ENCODE results near the gene SNX25. TPM values are rescaled to one million over a fixed set of nuclear protein-coding genes. Genes with fewer than 3 reads are reported as not detected.

The SNX25 gene
- total RNA-seq, 4 donors from 2014 or later: 36.9 to 71.3 (median 42.7) TPM

GRCh38 chr4:185211641-185212040 is 2.2 kb downstream of the SNX25 start:
- no peak for TF ChIP-seq POLR2A (IDR thresholded peaks at IDR 0.05)
- TF ChIP-seq CTCF (IDR thresholded peaks at IDR 0.05): no peak
- Histone ChIP-seq H3K27me3 (no peaks in the 10 kb centered on the region), H3K9me3 (no peaks in the 10 kb centered on the region), H3K27ac (no peak overlapping the region), H3K4me3 (replicated peaks in 1 of 3) (no peak overlapping the region), H3K36me3 (no peaks in the 10 kb centered on the region), H3K4me1 (peaks cover 26 to 31% of the 10 kb centered on the region in 2 donors)
- no peak for DNase-seq
- 81 to 88% methylated on average over 2 of the region's 2 CpGs for WGBS, 2 donors
- intact Hi-C loops (cut with DNase I): loop anchor here (5.0 to 10.0 kb wide), 2 partner anchors 73 to 186 kb away; partner anchors contain the start of genes ANKRD37 and LRP2BP

DNA sequence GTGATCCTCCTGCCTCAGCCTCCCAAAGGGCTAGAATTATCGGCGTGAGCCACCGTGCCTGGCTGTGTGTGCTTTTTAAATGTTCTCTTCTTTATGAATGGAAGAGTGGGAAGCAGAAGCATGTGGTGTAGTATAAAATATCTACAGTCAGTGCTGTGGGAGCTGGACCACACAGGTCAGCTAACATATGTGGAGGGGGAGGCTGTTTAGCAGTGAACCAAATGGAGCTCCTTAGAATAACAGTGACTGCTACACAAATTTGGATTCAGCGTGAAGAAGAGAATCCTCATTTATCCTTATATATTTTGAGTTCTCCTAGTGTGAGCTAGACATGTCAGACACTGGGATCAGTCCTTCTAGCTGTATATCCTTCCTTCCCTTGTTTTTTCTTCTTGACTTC is 3.2 kb downstream of the SNX25 start:
- TF ChIP-seq CTCF (IDR thresholded peaks at IDR 0.05) (no peak), POLR2A (IDR thresholded peaks at IDR 0.05) (no peak)
- Histone ChIP-seq H3K27ac (no peak overlapping the region), H3K4me1 (peaks cover 26 to 31% of the 10 kb centered on the region in 2 donors), H3K9me3 (no peaks in the 10 kb centered on the region), H3K36me3 (no peaks in the 10 kb centered on the region), H3K27me3 (no peaks in the 10 kb centered on the region), H3K4me3 (replicated peaks in 1 of 3) (no peak overlapping the region)
- intact Hi-C loops (cut with DNase I): loop anchor here (5.0 to 10.0 kb wide), 2 partner anchors 72 to 185 kb away; partner anchors contain the start of genes ANKRD37 and LRP2BP
- 96 to 97% methylated on average over 4 of the region's 4 CpGs for WGBS, 2 donors
- DNase-seq: no peak

- no peaks in the 10 kb centered on the region for H3K27me3 ChIP-seq
- peaks cover 26% of the 10 kb centered on the region in 2 donors for H3K4me1 ChIP-seq
- 87 to 89% methylated on average over 4 of the region's 4 CpGs for WGBS, 2 donors
- DNase-seq: no peak
- H3K9me3 ChIP-seq: no peaks in the 10 kb centered on the region
- no peak overlapping the region for H3K4me3 ChIP-seq (replicated peaks in 1 of 3)
- intact Hi-C loops (cut with DNase I): loop anchor here (5.0 to 10.0 kb wide), 2 partner anchors 71 to 183 kb away; partner anchors contain the start of genes ANKRD37 and LRP2BP
- TF ChIP-seq CTCF (IDR thresholded peaks at IDR 0.05) (no peak), POLR2A (IDR thresholded peaks at IDR 0.05) (no peak)
- H3K36me3 ChIP-seq: no peaks in the 10 kb centered on the region
- no peak overlapping the region for H3K27ac ChIP-seq
Observed at GRCh38 chr4:185213877-185214276, 4.5 kb downstream of the SNX25 start.

DNA sequence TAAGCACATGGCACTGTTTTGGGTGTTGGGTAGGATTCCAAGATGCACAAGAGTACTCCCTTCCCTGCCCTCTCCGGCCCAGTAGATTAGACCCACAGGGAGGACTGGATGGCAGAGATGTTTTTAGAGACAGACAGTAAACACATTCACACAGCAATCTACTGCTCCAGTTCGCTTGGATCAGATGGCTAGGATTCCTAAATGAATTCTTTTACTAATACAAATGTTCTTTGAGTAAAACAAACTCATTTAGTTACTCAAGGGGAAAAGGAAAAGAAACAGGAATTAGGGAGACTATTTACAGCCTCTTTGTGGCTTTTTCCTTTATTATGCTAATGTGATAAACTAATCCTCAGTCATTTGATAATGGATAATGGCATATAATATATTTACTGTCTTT is 5.9 kb downstream of the SNX25 start:
- TF ChIP-seq CTCF (IDR thresholded peaks at IDR 0.05) (no peak), POLR2A (IDR thresholded peaks at IDR 0.05) (no peak)
- WGBS, 2 donors: 34 to 44% methylated on average over 2 of the region's 2 CpGs
- Histone ChIP-seq H3K27ac (peak overlapping the region in 2 of 3 donors; percentile 52 to 58), H3K4me3 (replicated peaks in 1 of 3) (no peak overlapping the region), H3K36me3 (no peaks in the 10 kb centered on the region), H3K9me3 (no peaks in the 10 kb centered on the region), H3K4me1 (peaks cover 32 to 37% of the 10 kb centered on the region in 2 donors), H3K27me3 (no peaks in the 10 kb centered on the region)
- intact Hi-C loops (cut with DNase I): loop anchor here (10.0 kb wide), 1 partner anchor 70 kb away; no protein-coding TSS in a partner anchor
- peak; percentile 20 to 44 for DNase-seq

- Histone ChIP-seq H3K4me3 (replicated peaks in 1 of 3) (no peak overlapping the region), H3K27me3 (no peaks in the 10 kb centered on the region), H3K9me3 (no peaks in the 10 kb centered on the region), H3K36me3 (no peaks in the 10 kb centered on the region), H3K4me1 (peaks cover 26 to 34% of the 10 kb centered on the region in 2 donors), H3K27ac (no peak overlapping the region)
- DNase-seq: no peak
- no peak for TF ChIP-seq POLR2A (IDR thresholded peaks at IDR 0.05)
- TF ChIP-seq CTCF (IDR thresholded peaks at IDR 0.05): no peak
- intact Hi-C loops (cut with DNase I): loop anchor here (10.0 kb wide), 1 partner anchor 67 kb away; no protein-coding TSS in a partner anchor
- WGBS, 2 donors: 90% methylated on average over 6 of the region's 6 CpGs
Observed at GRCh38 chr4:185217408-185217975, 8.1 kb downstream of the SNX25 start.
